Kidney epithelial cell (primary cell): ENCODE measurements around the gene DUSP21. TPM values are rescaled to one million over a fixed set of nuclear protein-coding genes. Genes with fewer than 3 reads are reported as not detected.

Experiments
- DNase-seq: peaks from one replicate; pipeline ENCODE4 v3.0.0-alpha.2; 2010; ENCODE audit warnings: low read depth
- H3K27me3 ChIP-seq: 2 replicates; pipeline ENCODE4 v1.6.0; 2011; ENCODE audit warnings: low read length; ENCODE audit not compliant: control insufficient read depth, insufficient read depth
- H3K36me3 ChIP-seq: 2 replicates; pipeline ENCODE4 v1.5.1; 2011; ENCODE audit warnings: low read length; ENCODE audit not compliant: control insufficient read depth, insufficient read depth
- H3K4me3 ChIP-seq: 2 replicates; pipeline ENCODE4 v1.5.1; 2011; ENCODE audit warnings: low read depth, mild to moderate bottlenecking, control low read depth, low read length
- CTCF ChIP-seq: IDR thresholded peaks from 2 replicates; pipeline ENCODE4 v1.5.1; 2011; ENCODE audit warnings: mild to moderate bottlenecking, moderate library complexity, low read length, control low read depth, inconsistent platforms; ENCODE audit not compliant: insufficient read depth, poor library complexity, severe bottlenecking
- total RNA-seq: library from RNA; depleted of rRNA; stranded (reverse); fragments of >200 nt; gene quantifications from 2 replicates; pipeline ENCODE4 v1.2.3, GENCODE V29; 2015

The DUSP21 gene
- total RNA-seq, 1 donor from 2014 or later: not detected

- H3K27me3 ChIP-seq: no peaks in the 10 kb centered on the region
- H3K4me3 ChIP-seq: peak overlapping the region; percentile 75
- no peak for TF ChIP-seq CTCF
- no peaks in the 10 kb centered on the region for H3K36me3 ChIP-seq
- no peak for DNase-seq
Measured at GRCh38 chrX:44873415-44874276, 29.8 kb downstream of the DUSP21 start.

- no peak for DNase-seq
- Histone ChIP-seq H3K36me3 (no peaks in the 10 kb centered on the region), H3K27me3 (no peaks in the 10 kb centered on the region), H3K4me3 (peak overlapping the region; percentile 75)
- no peak for TF ChIP-seq CTCF
Measured at GRCh38 chrX:44874420-44875184, 30.8 kb downstream of the DUSP21 start.

GRCh38 chrX:44875185-44875489, 31.3 kb downstream of the DUSP21 start:
- H3K27me3 ChIP-seq: no peaks in the 10 kb centered on the region
- peak overlapping the region; percentile 75 for H3K4me3 ChIP-seq
- no peak for TF ChIP-seq CTCF
- no peaks in the 10 kb centered on the region for H3K36me3 ChIP-seq
- DNase-seq: no peak

GRCh38 chrX:44876086-44876485, 32.3 kb downstream of the DUSP21 start:
- Histone ChIP-seq H3K36me3 (no peaks in the 10 kb centered on the region), H3K27me3 (no peaks in the 10 kb centered on the region), H3K4me3 (peak overlapping the region; percentile 7)
- TF ChIP-seq CTCF: no peak
- DNase-seq: no peak

- Histone ChIP-seq H3K36me3 (no peaks in the 10 kb centered on the region), H3K27me3 (no peaks in the 10 kb centered on the region), H3K4me3 (no peak overlapping the region)
- no peak for TF ChIP-seq CTCF
- DNase-seq: no peak
Measured at GRCh38 chrX:44876767-44877166, 32.9 kb downstream of the DUSP21 start.

GRCh38 chrX:44878780-44879179, 35.0 kb downstream of the DUSP21 start:
- no peak for TF ChIP-seq CTCF
- Histone ChIP-seq H3K36me3 (no peaks in the 10 kb centered on the region), H3K27me3 (no peaks in the 10 kb centered on the region), H3K4me3 (no peak overlapping the region)
- DNase-seq: no peak
